Ovary (tissue), 3 donors: ENCODE measurements around the gene AATK.

Experiments used
- EP300 ChIP-seq: sonication (generic); formaldehyde crosslinking; IDR thresholded peaks from one replicate; pipeline ENCODE4 v1.6.1; 2017; ENCODE audit warnings: antibody characterized with exemption
- POLR2A ChIP-seq: fragments of 450-650 bp; IDR thresholded peaks from one replicate; pipeline ENCODE4 v1.6.1; 2017; ENCODE audit warnings: antibody characterized with exemption, mild to moderate bottlenecking, moderate library complexity
- TF ChIP-seq, protein P1 (sequence below), 3 donors: fragments of 450-650 bp in 2 of 3; fragments of 200-600 bp in 1 of 3; IDR thresholded peaks; one replicate each; pipeline versions ENCODE4 v1.5.1 to v1.8.0; 2016 to 2022; ENCODE audit warnings: antibody characterized with exemption in 3 of 3, mild to moderate bottlenecking in 1 of 3
- donor health status: DM: no; HTN: no; CAD: no.

DNA sequence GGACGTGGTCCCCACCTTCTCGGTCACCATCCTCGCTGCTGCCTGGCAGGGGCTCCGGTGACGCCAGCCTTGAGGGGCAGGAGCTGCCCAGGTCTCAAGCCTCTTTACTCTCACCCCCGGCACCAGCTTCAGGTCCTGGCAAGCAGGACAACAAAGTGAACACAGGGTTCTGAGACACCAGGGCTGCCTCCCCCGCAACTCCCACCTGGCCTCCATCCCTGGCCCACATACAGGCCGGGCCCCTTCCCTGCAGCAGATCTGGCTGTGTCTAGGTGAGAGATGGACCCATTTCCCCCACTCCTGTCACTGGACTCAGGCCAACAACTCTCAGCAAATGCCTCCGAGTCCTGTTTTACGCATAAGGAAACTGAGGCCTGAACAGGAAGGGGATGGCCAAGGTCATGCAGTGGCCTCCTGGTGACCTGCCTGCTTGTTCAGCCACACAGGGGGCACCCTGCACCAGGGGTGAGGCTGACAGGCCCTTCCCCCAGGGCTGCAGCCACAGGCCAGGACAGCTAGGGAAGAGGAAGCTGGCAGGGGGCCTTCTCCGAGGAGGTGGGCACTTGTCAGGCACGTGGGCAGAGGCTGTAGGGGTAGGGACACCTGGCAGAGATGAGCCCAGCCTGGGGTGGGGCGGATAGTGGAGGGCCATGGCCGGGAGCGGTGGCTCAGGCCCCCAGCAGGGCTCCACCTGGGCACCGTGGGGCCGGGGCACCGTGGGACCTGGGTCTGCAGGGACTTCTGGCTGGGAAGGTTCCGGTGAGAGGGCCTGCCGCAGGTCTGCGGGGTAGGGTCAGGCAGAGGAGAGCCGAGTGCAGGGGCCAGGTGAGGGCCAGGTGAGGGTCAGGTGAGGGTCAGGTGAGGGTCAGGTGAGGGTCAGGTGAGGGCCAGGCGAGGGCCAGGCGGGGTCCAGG, 47.5 kb downstream of the AATK start:
- TF ChIP-seq POLR2A (no peak), EP300 (no peak)
- TF ChIP-seq, protein P1, sequence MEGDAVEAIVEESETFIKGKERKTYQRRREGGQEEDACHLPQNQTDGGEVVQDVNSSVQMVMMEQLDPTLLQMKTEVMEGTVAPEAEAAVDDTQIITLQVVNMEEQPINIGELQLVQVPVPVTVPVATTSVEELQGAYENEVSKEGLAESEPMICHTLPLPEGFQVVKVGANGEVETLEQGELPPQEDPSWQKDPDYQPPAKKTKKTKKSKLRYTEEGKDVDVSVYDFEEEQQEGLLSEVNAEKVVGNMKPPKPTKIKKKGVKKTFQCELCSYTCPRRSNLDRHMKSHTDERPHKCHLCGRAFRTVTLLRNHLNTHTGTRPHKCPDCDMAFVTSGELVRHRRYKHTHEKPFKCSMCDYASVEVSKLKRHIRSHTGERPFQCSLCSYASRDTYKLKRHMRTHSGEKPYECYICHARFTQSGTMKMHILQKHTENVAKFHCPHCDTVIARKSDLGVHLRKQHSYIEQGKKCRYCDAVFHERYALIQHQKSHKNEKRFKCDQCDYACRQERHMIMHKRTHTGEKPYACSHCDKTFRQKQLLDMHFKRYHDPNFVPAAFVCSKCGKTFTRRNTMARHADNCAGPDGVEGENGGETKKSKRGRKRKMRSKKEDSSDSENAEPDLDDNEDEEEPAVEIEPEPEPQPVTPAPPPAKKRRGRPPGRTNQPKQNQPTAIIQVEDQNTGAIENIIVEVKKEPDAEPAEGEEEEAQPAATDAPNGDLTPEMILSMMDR (IDR thresholded peaks at IDR 0.05): no peak
